ENCODE measurements around the gene SETMAR. TPM values are rescaled to one million over a fixed set of nuclear protein-coding genes. Genes with fewer than 3 reads are reported as not detected.

Gene SETMAR
- total RNA-seq, 1 donor from 2014 or later = 18.3 TPM

DNA sequence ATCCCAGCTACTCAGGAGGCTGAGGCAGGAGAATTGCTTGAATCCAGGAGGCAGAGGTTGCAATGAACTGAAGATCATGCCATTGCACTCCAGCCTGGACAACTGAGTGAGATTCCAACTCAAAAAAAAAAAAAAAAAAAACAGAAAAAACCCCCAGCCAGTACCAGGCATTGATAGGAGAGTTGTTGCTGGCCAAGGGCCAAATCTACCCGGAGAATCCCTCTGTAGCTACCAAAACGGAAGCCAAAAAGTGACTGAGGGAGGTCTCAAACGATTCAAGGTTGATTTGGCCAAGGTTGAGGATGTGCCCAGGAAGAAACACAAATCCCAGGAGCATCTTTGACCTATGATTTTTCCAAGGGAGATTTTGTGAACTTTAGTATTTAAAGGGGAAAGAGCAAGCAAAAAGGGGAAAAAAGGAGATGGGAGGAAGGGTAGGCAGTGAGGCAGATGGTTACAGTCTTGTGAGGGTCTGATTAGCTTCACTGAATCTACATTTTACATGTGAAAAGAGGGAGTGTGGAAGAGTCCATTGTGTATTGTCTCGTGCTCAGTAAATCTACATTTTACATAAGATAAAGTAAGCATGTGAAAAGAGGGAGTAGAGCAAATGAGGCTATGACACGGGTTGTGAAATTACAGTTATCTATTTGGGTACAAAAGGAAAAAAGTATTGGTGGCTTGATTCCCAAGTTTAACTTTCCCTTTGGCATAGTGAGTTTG is 32.8 kb downstream of the SETMAR start:
- H2AFZ ChIP-seq (replicated peaks) = no peak overlapping the region

DNA sequence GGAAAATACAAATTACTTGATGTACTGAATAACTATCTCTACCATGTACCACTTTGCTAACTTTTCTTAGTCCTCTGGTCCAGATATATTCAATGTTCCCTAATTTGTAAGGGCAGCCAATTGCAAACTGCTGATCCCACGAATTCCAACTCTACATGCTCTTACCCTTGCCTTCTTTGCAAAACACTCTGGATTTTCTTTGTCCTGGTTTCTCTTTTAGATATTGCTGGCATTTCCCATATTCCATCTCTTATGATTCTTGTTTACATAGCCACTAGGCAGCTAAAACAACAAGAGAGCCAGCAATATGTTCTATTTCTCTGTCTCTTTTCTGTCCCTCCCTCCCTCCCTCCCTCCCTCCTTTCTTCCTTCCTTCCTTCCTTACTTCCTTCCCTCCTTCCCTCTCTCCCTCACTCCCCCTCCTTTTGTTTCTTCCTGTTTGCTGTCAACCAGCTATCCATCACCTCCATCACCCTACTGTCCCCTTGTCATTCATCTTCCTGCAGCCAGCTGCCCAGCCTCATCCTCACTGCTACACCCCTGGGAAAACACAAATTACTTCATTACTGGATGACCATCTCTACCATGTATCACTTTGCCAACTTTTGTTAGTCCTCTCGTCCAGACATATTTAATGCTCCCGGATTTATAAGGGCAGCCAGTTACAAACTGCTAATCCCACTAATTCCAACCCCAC is 33.8 kb downstream of the SETMAR start:
- peaks cover 2% of the 10 kb centered on the region for H3K4me1 Mint-ChIP-seq
- no peak overlapping the region for H3K4me3 Mint-ChIP-seq
- TF ChIP-seq EZH2 (IDR thresholded peaks at IDR 0.05) = no peak
- TF ChIP-seq EZH2phosphoT487 (IDR thresholded peaks at IDR 0.05) = no peak
- TF ChIP-seq, protein P1, sequence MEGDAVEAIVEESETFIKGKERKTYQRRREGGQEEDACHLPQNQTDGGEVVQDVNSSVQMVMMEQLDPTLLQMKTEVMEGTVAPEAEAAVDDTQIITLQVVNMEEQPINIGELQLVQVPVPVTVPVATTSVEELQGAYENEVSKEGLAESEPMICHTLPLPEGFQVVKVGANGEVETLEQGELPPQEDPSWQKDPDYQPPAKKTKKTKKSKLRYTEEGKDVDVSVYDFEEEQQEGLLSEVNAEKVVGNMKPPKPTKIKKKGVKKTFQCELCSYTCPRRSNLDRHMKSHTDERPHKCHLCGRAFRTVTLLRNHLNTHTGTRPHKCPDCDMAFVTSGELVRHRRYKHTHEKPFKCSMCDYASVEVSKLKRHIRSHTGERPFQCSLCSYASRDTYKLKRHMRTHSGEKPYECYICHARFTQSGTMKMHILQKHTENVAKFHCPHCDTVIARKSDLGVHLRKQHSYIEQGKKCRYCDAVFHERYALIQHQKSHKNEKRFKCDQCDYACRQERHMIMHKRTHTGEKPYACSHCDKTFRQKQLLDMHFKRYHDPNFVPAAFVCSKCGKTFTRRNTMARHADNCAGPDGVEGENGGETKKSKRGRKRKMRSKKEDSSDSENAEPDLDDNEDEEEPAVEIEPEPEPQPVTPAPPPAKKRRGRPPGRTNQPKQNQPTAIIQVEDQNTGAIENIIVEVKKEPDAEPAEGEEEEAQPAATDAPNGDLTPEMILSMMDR (IDR thresholded peaks at IDR 0.05) = no peak
- Histone ChIP-seq H3K27me3 (no peaks in the 10 kb centered on the region), H2AFZ (replicated peaks) (no peak overlapping the region), H3K4me1 (no peaks in the 10 kb centered on the region), H3F3A (ENCODE audit: low read depth) (no peaks in the 10 kb centered on the region), H3K4me2 (no peak overlapping the region), H3K27ac (no peak overlapping the region), H3K4me3 (no peak overlapping the region), H3K9ac (no peak overlapping the region), H3K9me3 (ENCODE audit: low read depth) (no peaks in the 10 kb centered on the region), H3K79me2 (ENCODE audit: low read depth) (no peaks in the 10 kb centered on the region), H4K20me1 (ENCODE audit: low read depth) (no peaks in the 10 kb centered on the region), H3K36me3 (no peaks in the 10 kb centered on the region)
- no peaks in the 10 kb centered on the region for H3K36me3 Mint-ChIP-seq
- no peaks in the 10 kb centered on the region for H3K9me3 Mint-ChIP-seq
- no peak overlapping the region for H3K27ac Mint-ChIP-seq
- no peak for DNase-seq (ENCODE audit: low spot score)
- H3K27me3 Mint-ChIP-seq (ENCODE audit: insufficient read depth, low read depth) = no peaks in the 10 kb centered on the region

More for the DNA sequence above, 32.8 kb downstream of the SETMAR start:
- Histone ChIP-seq H3K27me3 (no peaks in the 10 kb centered on the region), H3K4me2 (no peak overlapping the region), H3K79me2 (ENCODE audit: low read depth) (no peaks in the 10 kb centered on the region), H3K4me3 (no peak overlapping the region), H4K20me1 (ENCODE audit: low read depth) (no peaks in the 10 kb centered on the region), H3K9ac (no peak overlapping the region), H3K36me3 (no peaks in the 10 kb centered on the region), H3K27ac (no peak overlapping the region), H3K4me1 (no peaks in the 10 kb centered on the region), H3F3A (ENCODE audit: low read depth) (no peaks in the 10 kb centered on the region), H3K9me3 (ENCODE audit: low read depth) (no peaks in the 10 kb centered on the region)
- Mint-ChIP-seq H3K4me1 (peaks cover 2% of the 10 kb centered on the region), H3K27me3 (ENCODE audit: insufficient read depth, low read depth) (no peaks in the 10 kb centered on the region), H3K9me3 (no peaks in the 10 kb centered on the region), H3K27ac (no peak overlapping the region), H3K36me3 (no peaks in the 10 kb centered on the region), H3K4me3 (no peak overlapping the region)
- no peak for DNase-seq (ENCODE audit: low spot score)
- TF ChIP-seq, protein P1 (IDR thresholded peaks at IDR 0.05) = no peak
- TF ChIP-seq EZH2 (IDR thresholded peaks at IDR 0.05) (no peak), EZH2phosphoT487 (IDR thresholded peaks at IDR 0.05) (no peak)

DNA sequence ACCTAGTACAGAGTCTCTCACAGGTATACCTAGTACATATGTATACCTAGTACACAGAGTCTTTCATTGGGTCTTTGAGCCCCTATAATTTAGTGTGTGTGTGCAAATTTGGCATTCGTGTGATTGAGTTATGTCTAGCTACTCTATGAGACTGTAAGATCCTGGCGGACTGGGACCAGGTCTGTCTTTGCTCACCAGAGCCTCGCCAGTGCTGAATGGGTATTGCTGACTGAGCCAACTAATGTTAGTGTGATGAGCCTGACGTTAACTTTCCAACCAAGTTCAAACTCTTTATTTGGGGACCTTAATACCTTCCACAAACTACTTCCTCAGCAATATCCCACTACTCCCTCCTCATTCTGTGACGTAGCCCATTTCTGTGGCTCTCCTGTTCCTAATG is 35.6 kb downstream of the SETMAR start:
- Histone ChIP-seq H3K4me2 (no peak overlapping the region), H3K4me1 (no peaks in the 10 kb centered on the region), H3K9me3 (ENCODE audit: low read depth) (no peaks in the 10 kb centered on the region), H2AFZ (replicated peaks) (no peak overlapping the region), H3F3A (ENCODE audit: low read depth) (no peaks in the 10 kb centered on the region), H3K27me3 (no peaks in the 10 kb centered on the region), H4K20me1 (ENCODE audit: low read depth) (no peaks in the 10 kb centered on the region), H3K27ac (no peak overlapping the region), H3K79me2 (ENCODE audit: low read depth) (no peaks in the 10 kb centered on the region), H3K36me3 (no peaks in the 10 kb centered on the region), H3K9ac (no peak overlapping the region), H3K4me3 (no peak overlapping the region)
- no peak for DNase-seq (ENCODE audit: low spot score)
- no peak overlapping the region for H3K27ac Mint-ChIP-seq
- H3K9me3 Mint-ChIP-seq = no peaks in the 10 kb centered on the region
- TF ChIP-seq EZH2phosphoT487 (IDR thresholded peaks at IDR 0.05) = no peak
- TF ChIP-seq, protein P1 (IDR thresholded peaks at IDR 0.05) = no peak
- no peak for TF ChIP-seq EZH2 (IDR thresholded peaks at IDR 0.05)
- H3K36me3 Mint-ChIP-seq = no peaks in the 10 kb centered on the region
- H3K27me3 Mint-ChIP-seq (ENCODE audit: insufficient read depth, low read depth) = no peaks in the 10 kb centered on the region
- H3K4me1 Mint-ChIP-seq = peaks cover 2% of the 10 kb centered on the region
- H3K4me3 Mint-ChIP-seq = no peak overlapping the region
